Renal cortical epithelial cell (primary cell): ENCODE data around the gene MRFAP1. TPM values are rescaled to one million over a fixed set of nuclear protein-coding genes. Genes with fewer than 3 reads are reported as not detected.
"Not testable (repeated sequence)": the region's sequence is repeated elsewhere in the genome, so short reads cannot be mapped to it uniquely, and the experiment has no call there.

Experiments
- DNase-seq: peaks from one replicate; pipeline ENCODE4 v3.0.0-alpha.2; 2011; ENCODE audit warnings: low read depth
- total RNA-seq: library from RNA; depleted of rRNA; stranded (reverse); fragments of >200 nt; gene quantifications from 2 replicates; pipeline ENCODE4 v1.2.3, GENCODE V29; 2014

Gene MRFAP1
- total RNA-seq, 1 donor from 2014 or later = 240 TPM

GRCh38 chr4:6610856-6611430, 29.5 kb upstream of the MRFAP1 start:
- no peak for DNase-seq

GRCh38 chr4:6612961-6613675, 27.4 kb upstream of the MRFAP1 start:
- DNase-seq = no peak

- DNase-seq = no peak
Observed at GRCh38 chr4:6613676-6614651, 26.5 kb upstream of the MRFAP1 start.

- no peak for DNase-seq
Observed at GRCh38 chr4:6614701-6615230, 25.7 kb upstream of the MRFAP1 start.

- no peak for DNase-seq
Observed at GRCh38 chr4:6616087-6616995, 24.1 kb upstream of the MRFAP1 start.

DNA sequence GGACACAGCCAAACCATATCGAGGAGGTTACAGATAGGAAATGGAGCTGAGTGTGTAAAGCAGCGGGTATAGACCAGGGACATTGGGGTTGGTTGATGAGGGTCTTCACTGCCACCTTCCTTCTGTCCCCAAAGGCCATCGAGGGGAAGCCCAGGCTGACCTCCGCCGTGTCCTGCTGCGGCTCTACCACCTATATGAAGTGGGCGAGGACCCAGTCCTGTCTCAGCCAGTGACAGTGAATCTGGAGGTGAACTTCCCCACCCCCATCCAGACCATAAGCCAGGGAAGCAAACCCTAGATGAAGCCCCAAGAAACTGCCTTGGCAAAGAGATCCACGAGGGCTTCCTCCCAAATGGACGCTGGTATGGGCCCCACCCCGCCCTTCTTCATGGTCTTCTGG, 23.2 kb upstream of the MRFAP1 start:
- DNase-seq = no peak

GRCh38 chr4:6618386-6619115, 21.9 kb upstream of the MRFAP1 start:
- DNase-seq = no peak

DNA sequence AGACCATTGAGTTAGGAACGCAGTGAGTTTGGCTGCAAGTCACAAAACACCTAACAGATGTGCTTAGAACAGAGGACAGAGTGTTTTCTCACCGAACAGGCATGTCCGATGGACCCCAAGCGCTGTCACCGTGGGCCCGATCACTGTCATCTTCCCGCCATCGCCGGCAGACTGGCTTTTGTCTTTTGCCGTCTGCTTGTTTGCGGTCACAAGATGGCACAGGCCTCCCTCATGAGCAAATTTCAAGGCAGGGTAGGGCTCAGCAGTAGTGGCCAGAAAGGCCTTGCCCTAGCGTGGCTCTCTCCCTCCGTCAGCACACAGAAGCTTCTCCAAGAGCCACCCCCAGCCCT, 21.4 kb upstream of the MRFAP1 start:
- DNase-seq = no peak

- no peak for DNase-seq
Observed at GRCh38 chr4:6619466-6620255, 20.8 kb upstream of the MRFAP1 start.

- DNase-seq = no peak
Observed at GRCh38 chr4:6620296-6620695, 20.2 kb upstream of the MRFAP1 start.

GRCh38 chr4:6620891-6621555, 19.5 kb upstream of the MRFAP1 start:
- DNase-seq = no peak

DNA sequence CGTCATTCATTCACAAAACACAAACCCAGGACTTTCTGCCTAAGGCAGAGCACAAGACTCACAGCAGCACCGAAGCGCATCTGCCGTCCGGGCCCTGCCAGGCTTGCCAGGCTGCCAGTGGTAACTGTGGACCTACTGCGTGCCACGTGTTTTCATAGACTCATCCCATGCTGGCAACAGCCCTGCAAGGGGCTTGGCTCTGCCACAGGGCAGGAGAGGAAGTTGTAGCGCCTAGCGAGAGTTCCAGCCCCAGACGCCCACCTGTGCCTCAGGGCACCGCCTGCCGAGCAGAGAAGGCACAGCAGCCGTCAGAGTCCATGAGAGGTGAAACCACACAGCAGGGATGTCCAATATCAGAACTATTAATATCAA, 18.9 kb upstream of the MRFAP1 start:
- no peak for DNase-seq

DNA sequence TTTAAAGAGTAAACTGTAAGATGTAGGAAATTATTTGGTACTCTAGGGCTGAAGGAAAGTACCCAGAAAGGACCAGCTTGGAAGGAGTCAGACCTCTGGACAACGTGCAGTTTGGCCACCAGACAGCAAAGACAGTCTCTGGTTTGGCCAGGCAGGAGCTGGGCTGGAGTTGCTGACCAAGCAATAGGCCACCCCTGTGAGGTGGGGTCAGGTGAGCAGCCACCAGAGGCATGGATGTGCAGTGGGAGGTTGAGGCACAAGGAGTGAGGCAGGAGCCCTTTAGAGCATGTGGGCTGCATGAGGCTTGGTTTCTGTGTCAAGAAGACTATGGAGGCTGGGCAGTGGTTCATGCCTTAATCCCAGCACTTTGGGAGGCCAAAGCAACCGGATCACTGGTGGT, 17.7 kb upstream of the MRFAP1 start:
- DNase-seq = no peak

DNA sequence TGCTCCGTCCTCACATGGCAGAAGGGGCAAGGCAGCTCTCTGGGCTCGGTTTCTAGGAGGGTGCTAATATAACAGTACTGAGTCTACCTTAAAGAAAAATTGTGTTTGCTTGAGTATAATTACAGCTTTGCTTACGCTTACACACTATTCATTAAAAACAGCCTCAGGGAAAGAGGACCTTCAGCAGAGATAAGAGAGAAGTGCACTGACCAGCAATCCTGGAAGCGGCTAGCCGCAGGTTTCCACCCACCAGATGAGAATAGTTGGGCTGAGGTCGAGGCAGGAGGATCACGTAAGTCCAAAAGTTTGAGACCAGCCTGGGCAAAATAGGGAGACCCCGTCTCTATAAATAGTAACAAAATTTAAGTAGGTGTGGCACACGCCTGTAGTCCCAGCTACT, 15.2 kb upstream of the MRFAP1 start:
- DNase-seq = no peak

- no peak for DNase-seq
Observed at GRCh38 chr4:6626066-6626465, 14.4 kb upstream of the MRFAP1 start.

DNA sequence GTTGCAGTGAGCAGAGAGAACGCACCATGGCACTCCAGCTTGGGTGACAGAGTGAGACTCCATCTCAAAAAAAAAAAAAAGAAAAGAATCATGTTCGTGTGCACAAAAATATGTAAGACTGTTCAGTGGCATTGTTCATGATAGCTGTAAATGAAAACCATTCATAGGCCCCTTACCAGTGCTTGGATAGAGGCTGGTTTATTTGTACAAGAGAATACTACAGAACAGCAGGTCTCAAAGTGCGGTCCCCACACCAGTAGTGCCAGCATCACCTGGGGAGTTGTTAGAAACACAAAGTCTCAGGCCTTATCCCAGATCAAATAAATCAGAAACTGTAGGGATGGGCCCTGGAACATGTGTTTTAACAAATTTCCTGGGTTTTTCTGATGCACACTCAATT, 12.7 kb upstream of the MRFAP1 start:
- no peak for DNase-seq

DNA sequence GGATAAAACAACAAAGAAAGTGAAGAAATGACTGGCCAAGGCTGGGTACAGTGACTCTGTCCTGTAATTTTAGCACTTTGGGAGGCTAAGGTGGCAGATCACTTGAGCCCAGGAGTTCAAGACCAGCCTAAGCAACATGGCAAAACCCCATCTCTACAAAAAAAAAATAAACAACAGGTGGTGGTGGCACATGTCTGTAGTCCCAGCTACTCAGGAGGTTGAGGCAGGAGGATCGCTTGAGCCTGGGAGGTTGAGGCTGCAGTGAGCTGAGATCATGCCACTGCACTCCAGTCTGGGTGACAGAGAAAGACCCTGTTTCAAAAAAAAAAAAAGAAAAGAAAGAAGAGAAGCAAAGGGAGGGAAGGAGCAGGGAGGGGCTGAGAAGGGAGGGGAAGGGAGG, 12.0 kb upstream of the MRFAP1 start:
- not testable (repeated sequence) for DNase-seq

DNA sequence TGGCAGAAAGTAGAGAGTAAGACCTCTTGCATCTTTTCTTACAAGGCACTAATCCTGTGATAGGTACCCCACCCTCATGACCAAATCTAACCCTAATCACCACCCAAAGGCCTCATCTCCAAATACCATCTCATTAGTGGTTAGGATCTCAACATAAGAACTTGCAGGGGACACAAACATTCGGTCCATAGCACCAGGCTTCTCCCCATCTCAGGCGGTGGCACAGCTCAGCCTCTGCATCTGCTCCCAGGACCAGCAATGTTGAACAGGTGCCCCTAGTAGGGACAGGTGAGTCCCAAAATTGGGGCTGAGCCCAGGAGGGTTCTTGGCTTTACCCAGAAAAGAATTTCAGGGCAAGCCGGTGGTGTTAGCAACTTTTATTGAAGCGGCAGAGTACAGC, 8.4 kb upstream of the MRFAP1 start:
- DNase-seq = no peak
